Stomach smooth muscle (tissue), 2 donors: ENCODE results near the gene GSTA5.
"Not testable (repeated sequence)": the region's sequence is repeated elsewhere in the genome, so short reads cannot be mapped to it uniquely, and the experiment has no call there.

ENCODE experiments used
- H3K27ac ChIP-seq: one replicate; pipeline ENCODE4 v1.7.0; 2013; ENCODE audit warnings: mild to moderate bottlenecking, low read length, inconsistent platforms
- H3K27me3 ChIP-seq, 2 donors: one replicate each; pipeline ENCODE4 v1.7.0; 2013; ENCODE audit warnings: low read length in 2 of 2; ENCODE audit not compliant: insufficient read depth in 2 of 2, control insufficient read depth in 1 of 2
- H3K36me3 ChIP-seq, 2 donors: one replicate each; pipeline ENCODE4 v1.7.0; 2013; ENCODE audit warnings: low read length in 2 of 2; ENCODE audit not compliant: control insufficient read depth in 2 of 2, insufficient read depth in 2 of 2
- H3K4me1 ChIP-seq: one replicate; pipeline ENCODE4 v1.7.0; 2013; ENCODE audit warnings: low read length; ENCODE audit not compliant: control insufficient read depth, insufficient read depth
- H3K4me3 ChIP-seq, 2 donors: one replicate each; pipeline ENCODE4 v1.7.0; 2013; ENCODE audit warnings: low read length in 2 of 2
- H3K9ac ChIP-seq, 2 donors: one replicate each; pipeline ENCODE4 v1.7.0; 2013; ENCODE audit warnings: low read length in 2 of 2, mild to moderate bottlenecking in 1 of 2
- H3K9me3 ChIP-seq, 2 donors: one replicate each; pipeline ENCODE4 v1.7.0; 2013; ENCODE audit warnings: low read length in 2 of 2; ENCODE audit not compliant: control insufficient read depth in 2 of 2
- donor health status: healthy.
- donor health status: Pancreatic carcinoma.

GSTA5 gene

DNA sequence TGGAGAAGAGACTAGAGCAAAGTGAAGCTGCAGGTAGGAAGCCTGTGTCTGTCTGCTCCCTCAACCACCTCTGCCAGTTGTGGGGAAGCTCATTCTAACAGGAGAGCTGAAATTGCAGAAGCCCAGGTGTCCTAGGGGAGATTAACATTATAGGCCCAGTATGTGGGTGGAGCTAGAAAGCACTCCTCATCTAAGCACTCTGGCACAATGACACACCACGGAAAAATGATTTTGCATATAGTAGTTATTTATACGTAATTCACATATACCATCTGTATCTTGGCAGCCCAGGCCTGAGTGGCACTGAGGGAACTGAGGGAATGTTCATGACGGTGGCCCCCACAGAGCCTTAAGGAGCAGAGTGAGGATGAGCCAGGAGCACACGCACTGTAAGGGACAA is 9.7 kb downstream of the GSTA5 start:
- H3K4me1 ChIP-seq, H3K9ac ChIP-seq, H3K4me3 ChIP-seq, H3K9me3 ChIP-seq, H3K27me3 ChIP-seq, H3K36me3 ChIP-seq, H3K27ac ChIP-seq: not testable (repeated sequence)

DNA sequence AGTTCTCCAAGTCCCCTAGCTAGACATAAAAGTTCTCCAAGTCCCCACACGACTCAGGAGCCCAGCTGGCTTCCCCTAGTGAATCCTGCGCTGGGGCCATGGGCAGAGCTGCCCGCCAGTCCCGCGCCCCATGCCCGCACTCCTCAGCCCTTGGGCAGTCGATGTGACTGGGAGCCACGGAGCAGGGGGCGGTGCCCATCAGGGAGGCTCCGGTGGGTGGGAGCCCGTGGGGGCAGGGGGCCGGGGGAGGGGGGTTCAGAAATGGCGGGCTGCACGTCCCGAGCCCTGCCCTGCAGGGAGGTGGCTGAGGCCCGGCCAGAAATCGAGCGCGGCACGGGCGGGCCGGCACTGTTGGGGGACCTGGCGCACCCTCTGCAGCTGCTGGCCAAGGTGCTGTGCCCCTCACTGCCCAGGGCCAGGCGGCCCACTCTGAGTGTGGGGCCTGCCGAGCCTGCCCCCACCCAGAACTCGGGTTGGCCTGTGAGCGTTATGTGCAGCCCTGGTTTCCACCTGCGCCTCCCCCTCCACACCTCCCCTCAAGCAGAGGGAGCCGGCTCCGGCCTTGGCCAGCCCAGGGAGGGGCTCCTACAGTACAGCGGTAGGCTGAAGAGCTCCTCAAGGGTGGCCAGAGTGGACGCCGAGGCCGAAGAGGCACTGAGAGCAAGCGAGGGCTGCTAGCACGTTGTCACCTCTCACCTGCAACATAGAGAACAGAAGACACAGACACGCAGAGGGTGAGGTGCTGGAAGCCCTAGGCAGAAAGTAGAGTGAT is 11.4 kb downstream of the GSTA5 start:
- no peaks in the 10 kb centered on the region for H3K36me3 ChIP-seq
- H3K4me3 ChIP-seq: no peak overlapping the region
- H3K4me1 ChIP-seq: no peaks in the 10 kb centered on the region
- H3K9me3 ChIP-seq: peaks cover 0 to 2% of the 10 kb centered on the region in 2 donors
- no peak overlapping the region for H3K9ac ChIP-seq
- H3K27ac ChIP-seq: no peak overlapping the region
- no peaks in the 10 kb centered on the region for H3K27me3 ChIP-seq

DNA sequence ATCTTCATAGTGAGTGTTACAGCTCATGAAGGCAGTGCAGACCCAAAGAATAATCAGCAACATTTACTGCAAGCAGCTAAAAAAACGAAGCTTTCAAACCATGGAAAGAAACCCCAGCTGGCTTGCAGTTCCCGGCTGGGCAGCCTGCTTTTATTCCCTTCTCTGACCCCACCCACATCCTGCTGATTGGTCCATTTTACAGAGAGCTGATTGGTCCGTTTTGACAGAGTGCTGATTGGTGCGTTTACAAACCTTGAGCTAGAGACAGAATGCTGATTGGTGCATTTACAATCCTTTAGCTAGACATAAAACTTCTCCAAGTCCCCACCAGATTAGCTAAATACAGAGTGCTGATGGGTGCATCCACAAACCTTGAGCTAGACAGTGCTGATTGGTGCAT is 12.0 kb downstream of the GSTA5 start:
- H3K4me3 ChIP-seq, H3K36me3 ChIP-seq, H3K9me3 ChIP-seq, H3K9ac ChIP-seq, H3K27me3 ChIP-seq, H3K4me1 ChIP-seq, H3K27ac ChIP-seq: not testable (repeated sequence)

DNA sequence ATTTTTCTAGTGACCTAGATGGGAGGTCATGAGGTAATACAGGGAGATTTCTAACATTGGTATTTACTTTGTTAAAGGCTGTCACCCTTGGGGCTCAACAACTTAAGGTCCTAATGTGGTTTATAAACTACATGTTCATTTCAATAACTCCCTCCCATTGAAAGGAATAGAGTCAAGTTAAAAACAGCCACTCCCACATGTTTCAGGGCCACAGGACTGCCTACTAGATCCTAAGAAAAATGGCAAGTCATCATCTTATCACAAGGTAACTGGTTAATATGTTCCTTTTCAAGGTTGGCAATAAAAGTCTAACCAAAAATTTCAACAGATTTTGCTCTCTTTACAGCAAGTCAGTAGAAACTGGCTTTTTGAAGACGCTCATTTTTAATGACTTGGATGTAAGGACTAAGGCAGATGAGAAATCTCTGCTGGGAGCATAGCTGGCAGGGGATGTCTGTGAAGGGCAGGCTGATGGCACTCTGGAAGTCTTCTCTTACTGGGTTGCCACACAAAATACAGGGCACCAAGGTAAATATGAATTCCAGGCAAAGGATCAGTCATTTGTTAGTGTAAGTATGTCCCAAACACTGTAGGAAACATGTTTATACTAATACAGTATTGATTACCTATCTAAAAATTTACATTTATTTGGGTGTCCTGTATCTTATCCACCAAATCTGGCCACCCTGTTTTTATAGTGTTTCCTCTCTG is 13.4 kb downstream of the GSTA5 start:
- not testable (repeated sequence) for H3K9me3 ChIP-seq, H3K27ac ChIP-seq, H3K27me3 ChIP-seq, H3K36me3 ChIP-seq, H3K4me1 ChIP-seq, H3K9ac ChIP-seq, H3K4me3 ChIP-seq

DNA sequence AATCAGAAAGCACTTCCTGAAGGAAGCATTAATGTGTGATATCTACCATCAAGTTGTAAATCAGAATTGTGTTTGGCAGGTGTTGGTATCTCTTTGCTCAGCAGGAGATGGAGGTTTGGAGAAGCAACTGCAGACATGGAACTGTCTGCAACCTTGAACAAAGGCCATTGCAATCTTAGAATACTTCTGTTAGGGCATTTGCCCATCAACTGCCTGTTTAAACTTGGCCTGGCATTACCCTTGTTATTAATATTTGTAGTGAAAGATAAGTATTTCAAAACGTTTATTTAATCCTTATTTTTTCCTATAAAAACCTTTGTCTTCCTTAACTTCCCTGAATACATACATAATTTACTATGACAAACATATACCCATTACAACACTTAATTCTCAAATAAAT is 14.1 kb downstream of the GSTA5 start:
- Histone ChIP-seq H3K4me1 (no peaks in the 10 kb centered on the region), H3K27ac (no peak overlapping the region), H3K9ac (no peak overlapping the region), H3K36me3 (no peaks in the 10 kb centered on the region), H3K4me3 (no peak overlapping the region), H3K27me3 (no peaks in the 10 kb centered on the region), H3K9me3 (peaks cover 0 to 2% of the 10 kb centered on the region in 2 donors)

DNA sequence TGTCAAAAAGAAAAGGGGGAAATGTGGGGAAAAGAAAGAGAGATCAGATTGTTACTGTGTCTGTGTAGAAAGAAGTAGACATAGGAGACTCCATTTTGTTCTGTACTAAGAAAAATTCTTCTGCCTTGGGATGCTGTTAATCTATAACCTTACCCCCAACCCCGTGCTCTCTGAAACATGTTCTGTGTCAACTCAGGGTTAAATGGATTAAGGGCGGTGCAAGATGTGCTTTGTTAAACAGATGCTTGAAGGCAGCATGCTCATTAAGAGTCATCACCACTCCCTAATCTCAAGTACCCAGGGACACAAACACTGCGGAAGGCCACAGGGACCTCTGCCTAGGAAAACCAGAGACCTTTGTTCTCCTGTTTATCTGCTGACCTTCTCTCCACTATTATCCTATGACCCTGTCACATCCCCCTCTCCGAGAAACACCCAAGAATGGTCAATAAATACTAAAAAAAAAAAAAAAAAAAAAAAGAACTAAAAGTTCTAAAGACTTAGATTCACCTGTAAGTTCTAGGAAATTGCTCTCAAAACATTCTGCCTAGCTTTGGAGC is 14.6 kb downstream of the GSTA5 start:
- not testable (repeated sequence) for H3K4me1 ChIP-seq, H3K9ac ChIP-seq, H3K27ac ChIP-seq, H3K27me3 ChIP-seq, H3K36me3 ChIP-seq, H3K9me3 ChIP-seq, H3K4me3 ChIP-seq

DNA sequence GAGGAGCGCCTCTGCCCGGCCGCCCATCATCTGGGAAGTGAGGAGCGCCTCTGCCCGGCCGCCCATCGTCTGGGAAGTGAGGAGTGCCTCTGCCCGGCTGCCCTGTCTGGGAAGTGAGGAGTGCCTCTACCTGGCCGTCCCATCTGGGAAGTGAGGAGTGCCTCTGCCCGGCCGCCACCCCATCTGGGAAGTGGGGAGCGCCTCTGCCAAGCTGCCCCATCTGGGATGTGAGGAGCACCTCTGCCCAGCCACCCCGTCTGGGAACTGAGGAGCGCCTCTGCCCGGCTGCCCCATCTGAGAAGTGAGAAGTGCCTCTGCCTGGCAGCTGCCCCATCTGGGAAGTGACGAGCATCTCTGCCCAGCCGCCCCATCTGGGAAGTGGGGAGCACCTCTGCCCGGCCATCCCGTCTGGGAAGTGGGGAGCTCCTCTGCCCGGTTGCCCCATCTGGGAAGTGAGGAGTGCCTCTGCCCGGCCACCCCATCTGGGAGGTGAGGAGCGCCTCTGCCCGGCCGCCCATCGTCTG is 15.3 kb downstream of the GSTA5 start:
- H3K9me3 ChIP-seq, H3K4me3 ChIP-seq, H3K4me1 ChIP-seq, H3K27me3 ChIP-seq, H3K27ac ChIP-seq, H3K9ac ChIP-seq, H3K36me3 ChIP-seq: not testable (repeated sequence)

DNA sequence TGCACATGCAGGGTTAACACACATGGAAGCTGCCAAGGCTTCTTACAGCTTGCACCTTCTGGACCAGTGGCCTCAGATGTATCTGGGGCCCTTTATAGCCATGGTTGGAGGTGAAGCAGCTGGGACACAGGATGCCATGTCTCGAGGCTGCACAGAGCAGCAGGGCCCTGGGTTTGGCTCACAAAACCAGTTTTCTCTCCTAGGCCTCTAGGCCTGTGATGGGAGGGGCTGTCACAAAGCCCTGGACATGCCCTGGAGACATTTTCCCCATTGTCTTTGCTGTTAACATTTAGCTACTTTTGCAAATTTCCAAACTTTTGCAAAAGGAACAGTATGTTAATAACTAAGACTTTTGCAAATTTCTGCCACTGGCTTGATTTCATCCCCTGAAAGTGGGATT is 18.8 kb downstream of the GSTA5 start:
- H3K9ac ChIP-seq: no peak overlapping the region
- H3K27me3 ChIP-seq: no peaks in the 10 kb centered on the region
- H3K36me3 ChIP-seq: no peaks in the 10 kb centered on the region
- H3K4me1 ChIP-seq: no peaks in the 10 kb centered on the region
- no peak overlapping the region for H3K27ac ChIP-seq
- H3K4me3 ChIP-seq: no peak overlapping the region
- H3K9me3 ChIP-seq: no peaks in the 10 kb centered on the region

DNA sequence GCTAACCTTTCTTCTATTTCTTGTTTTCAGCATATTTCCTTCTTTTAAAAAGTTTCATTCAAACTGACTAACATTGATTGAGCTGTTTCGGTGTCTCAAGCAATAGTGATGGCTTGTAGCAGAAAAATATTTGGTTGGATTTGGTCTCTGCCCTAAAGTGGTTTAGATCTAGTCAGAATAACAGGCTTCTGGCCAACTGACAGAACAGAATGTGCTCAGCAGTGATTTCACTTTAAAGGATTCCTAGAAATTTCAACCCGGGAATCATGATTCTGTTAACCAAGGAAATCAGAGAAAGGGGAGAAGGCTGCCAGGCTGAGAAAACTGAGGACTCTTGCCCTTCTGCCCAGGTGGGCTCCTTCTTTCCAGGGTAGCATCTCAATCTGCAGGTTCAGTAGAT is 20.4 kb downstream of the GSTA5 start:
- Histone ChIP-seq H3K4me1 (no peaks in the 10 kb centered on the region), H3K27me3 (no peaks in the 10 kb centered on the region), H3K4me3 (no peak overlapping the region), H3K36me3 (no peaks in the 10 kb centered on the region), H3K27ac (no peak overlapping the region), H3K9me3 (no peaks in the 10 kb centered on the region), H3K9ac (no peak overlapping the region)

DNA sequence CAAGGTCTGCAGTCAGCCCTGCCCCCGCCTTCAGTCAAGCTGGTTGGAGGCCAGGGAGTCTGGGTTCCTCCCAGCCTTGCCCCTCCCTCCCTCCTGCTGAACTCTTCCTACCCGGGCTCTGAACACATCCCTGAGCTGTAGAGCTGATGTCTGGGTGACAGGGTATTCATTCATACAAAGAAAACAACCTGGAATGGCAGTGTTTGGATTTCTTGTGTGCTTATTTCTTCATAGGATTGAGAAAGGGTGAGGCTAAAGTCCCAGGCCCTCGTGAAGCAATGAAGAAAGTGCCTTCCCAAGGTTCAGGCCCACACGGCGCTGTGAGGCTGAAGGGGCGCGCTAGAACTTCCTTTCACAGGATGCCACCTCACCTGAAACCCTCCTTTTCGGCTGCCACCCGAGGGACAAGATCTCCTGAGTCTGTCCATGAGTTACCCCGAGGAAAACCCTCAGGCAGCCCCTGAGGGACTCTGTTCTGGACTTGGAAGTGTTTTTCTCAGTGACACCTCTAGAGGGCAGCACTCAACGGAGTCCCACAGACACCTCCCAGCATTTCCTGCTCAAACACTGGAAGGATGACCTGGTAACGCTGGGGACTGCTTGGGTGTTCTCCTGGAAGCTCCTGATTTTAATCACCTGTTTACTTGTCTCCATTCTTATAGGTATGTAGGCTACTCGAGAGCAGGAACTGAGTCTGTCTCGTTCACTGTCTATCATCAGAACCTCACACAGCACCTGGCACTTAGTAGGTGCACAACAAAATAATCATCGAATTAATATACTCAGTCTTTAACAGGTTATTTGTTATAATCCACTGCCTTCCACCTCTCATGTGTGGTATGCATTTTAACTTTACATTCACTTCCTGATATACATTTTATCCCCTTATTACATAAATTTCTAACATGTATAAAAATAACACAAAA is 25.2 kb downstream of the GSTA5 start:
- Histone ChIP-seq H3K9me3 (no peaks in the 10 kb centered on the region), H3K36me3 (no peaks in the 10 kb centered on the region)

More for the DNA sequence above, 25.2 kb downstream of the GSTA5 start:
- Histone ChIP-seq H3K27me3 (no peaks in the 10 kb centered on the region), H3K4me3 (no peak overlapping the region), H3K27ac (no peak overlapping the region), H3K9ac (no peak overlapping the region), H3K4me1 (no peaks in the 10 kb centered on the region)
